GM12878 (cell line): ENCODE data around the gene CCR7. TPM values are rescaled to one million over a fixed set of nuclear protein-coding genes. Genes with fewer than 3 reads are reported as not detected.
A peak's percentile ranks its signal among the peaks of the same experiment; 100 is the strongest.

Source experiments
- ATF3 ChIP-seq: IDR thresholded peaks from 2 replicates; pipeline ENCODE4 v1.6.1; 2011; ENCODE audit warnings: low read depth, mild to moderate bottlenecking, low read length, moderate library complexity, borderline replicate concordance; ENCODE audit errors: extremely low read depth
- CBFB ChIP-seq: IDR thresholded peaks from 2 replicates; pipeline ENCODE4 v1.6.1; 2016; ENCODE audit warnings: antibody characterized with exemption, low read depth
- CHD4 ChIP-seq: fragments of 200-600 bp; sonication (generic); IDR thresholded peaks from 2 replicates; pipeline ENCODE4 v1.6.1; 2016; ENCODE audit warnings: mild to moderate bottlenecking
- CREM ChIP-seq: IDR thresholded peaks from 2 replicates; pipeline ENCODE4 v1.6.1; 2014; ENCODE audit warnings: antibody characterized with exemption, low read depth
- EGR1 ChIP-seq, 2 experiments: IDR thresholded peaks; 1 replicate in 1 of 2; 2 replicates in 1 of 2; pipeline ENCODE4 v1.6.1; 2011 to 2012; ENCODE audit warnings: low read depth in 2 of 2, low read length in 2 of 2, borderline replicate concordance in 1 of 2, mild to moderate bottlenecking in 1 of 2, moderate library complexity in 1 of 2
- EP300 ChIP-seq, 2 experiments: fragments of 150-350 bp in 1 of 2; IDR thresholded peaks; 2 replicates each; pipeline ENCODE4 v1.6.1; 2011 to 2012; ENCODE audit warnings: low read depth in 2 of 2, low read length in 2 of 2, borderline replicate concordance in 1 of 2, improper control_type of control experiment in 1 of 2, inconsistent platforms in 1 of 2; ENCODE audit not compliant: control insufficient read depth in 1 of 2
- HDAC6 ChIP-seq: fragments of 200-600 bp; sonication (generic); IDR thresholded peaks from one replicate; pipeline ENCODE4 v1.8.0; 2017; ENCODE audit warnings: antibody characterized with exemption; ENCODE audit not compliant: unreplicated experiment
- IRF4 ChIP-seq: IDR thresholded peaks from 2 replicates; pipeline ENCODE4 v1.6.1; 2011; ENCODE audit warnings: low read depth, low read length
- JUNB ChIP-seq: IDR thresholded peaks from 2 replicates; pipeline ENCODE4 v1.6.1; 2016; ENCODE audit warnings: antibody characterized with exemption, mild to moderate bottlenecking
- KDM1A ChIP-seq: fragments of 200-600 bp; sonication (generic); IDR thresholded peaks from 2 replicates; pipeline ENCODE4 v1.6.1; 2016; ENCODE audit warnings: borderline replicate concordance
- KLF5 ChIP-seq: fragments of 450-650 bp; IDR thresholded peaks from 2 replicates; pipeline ENCODE4 v1.6.1; 2014; ENCODE audit warnings: mild to moderate bottlenecking; ENCODE audit not compliant: partially characterized antibody
- MAX ChIP-seq: IDR thresholded peaks from 2 replicates; pipeline ENCODE4 v1.6.1; 2012; ENCODE audit warnings: low read depth, low read length, improper control_type of control experiment
- MEF2A ChIP-seq: IDR thresholded peaks from 2 replicates; pipeline ENCODE4 v1.6.1; 2011; ENCODE audit warnings: low read depth, mild to moderate bottlenecking, low read length, moderate library complexity; ENCODE audit not compliant: insufficient read depth
- NR2C1 ChIP-seq: fragments of 450-650 bp; IDR thresholded peaks from 2 replicates; pipeline ENCODE4 v1.6.1; 2017; ENCODE audit warnings: antibody characterized with exemption, mild to moderate bottlenecking, moderate library complexity
- NRF1 ChIP-seq: conservative IDR thresholded peaks from 2 replicates; pipeline ENCODE4 v1.6.1; 2011; ENCODE audit warnings: mild to moderate bottlenecking, low read depth, low read length, improper control_type of control experiment
- RFX5 ChIP-seq: IDR thresholded peaks from 2 replicates; pipeline ENCODE4 v1.6.1; 2011; ENCODE audit warnings: low read depth, low read length, improper control_type of control experiment
- RUNX3 ChIP-seq: IDR thresholded peaks from 2 replicates; pipeline ENCODE4 v1.6.1; 2012; ENCODE audit warnings: low read length, inconsistent platforms
- SP1 ChIP-seq: IDR thresholded peaks from one replicate; pipeline ENCODE4 v1.6.1; 2011; ENCODE audit warnings: low read depth, low read length
- SREBF1 ChIP-seq: IDR thresholded peaks from 2 replicates; pipeline ENCODE4 v1.6.1; 2012; ENCODE audit warnings: mild to moderate bottlenecking, low read length
- TBL1XR1 ChIP-seq: IDR thresholded peaks from 2 replicates; pipeline ENCODE4 v1.6.1; 2012; ENCODE audit warnings: low read depth, low read length, improper control_type of control experiment
- TCF3 ChIP-seq: IDR thresholded peaks from 2 replicates; pipeline ENCODE4 v1.6.1; 2012; ENCODE audit warnings: low read depth, mild to moderate bottlenecking, low read length, borderline replicate concordance; ENCODE audit not compliant: insufficient read depth
- YY1 ChIP-seq: IDR thresholded peaks from 2 replicates; pipeline ENCODE4 v1.6.1; 2011; ENCODE audit warnings: low read depth, mild to moderate bottlenecking, low read length
- ZNF274 ChIP-seq: IDR thresholded peaks from one replicate; pipeline ENCODE4 v1.8.0; 2011; ENCODE audit not compliant: insufficient read length, insufficient read depth
- polyA plus RNA-seq, 11 experiments: library from polyadenylated mRNA; depleted of rRNA in 4 of 11; unstranded in 6 of 11; stranded (reverse) in 5 of 11; fragments of >200 nt; fragmentation: Nextera tagmentation in 4 of 11; fragmentation: Illumina TruSeq in 1 of 11; extraction: Ambion mirVana in 4 of 11; extraction: Trizol in 1 of 11; gene quantifications; 1 replicate in 1 of 11; 2 replicates in 10 of 11; pipeline versions ENCODE4 v1.2.1 to v1.2.3, GENCODE V29; 2011 to 2016; ENCODE audit warnings: inconsistent platforms in 2 of 11, missing spikeins in 2 of 11, low read depth in 1 of 11
- total RNA-seq, 4 experiments: library from RNA; depleted of rRNA in 3 of 4; stranded (reverse); fragments of >200 nt in 3 of 4; fragmentation: Illumina TruSeq in 1 of 4; extraction: Trizol in 1 of 4; gene quantifications; 2 replicates each; pipeline versions ENCODE4 v1.2.1 to v1.2.3, GENCODE V29; 2013 to 2021
- TF ChIP-seq, protein P1 (sequence below): fragments of 450-650 bp; IDR thresholded peaks from 2 replicates; pipeline ENCODE4 v1.6.1; 2014; ENCODE audit warnings: mild to moderate bottlenecking
- TF ChIP-seq, protein P2 (sequence below), 3 experiments: IDR thresholded peaks in 2 of 3; conservative IDR thresholded peaks in 1 of 3; 2 replicates each; pipeline ENCODE4 v1.5.1; 2011; ENCODE audit warnings: low read depth in 3 of 3, low read length in 3 of 3, mild to moderate bottlenecking in 3 of 3, control low read depth in 2 of 3, moderate library complexity in 2 of 3, inconsistent platforms in 1 of 3, mixed read lengths in 1 of 3; ENCODE audit not compliant: control insufficient read depth in 2 of 3, insufficient read depth in 1 of 3; ENCODE audit errors: extremely low read depth in 1 of 3
- TF ChIP-seq, protein P3 (sequence below): IDR thresholded peaks from 2 replicates; pipeline ENCODE4 v1.6.1; 2011; ENCODE audit warnings: low read depth, low read length, improper control_type of control experiment, borderline replicate concordance

The CCR7 gene
- total and polyA plus RNA-seq, 10 of the 15 experiments (the other 5 are each of a cell fraction or from before 2014, with no cell fraction given) = 131 to 1,171 (median 260) TPM

DNA sequence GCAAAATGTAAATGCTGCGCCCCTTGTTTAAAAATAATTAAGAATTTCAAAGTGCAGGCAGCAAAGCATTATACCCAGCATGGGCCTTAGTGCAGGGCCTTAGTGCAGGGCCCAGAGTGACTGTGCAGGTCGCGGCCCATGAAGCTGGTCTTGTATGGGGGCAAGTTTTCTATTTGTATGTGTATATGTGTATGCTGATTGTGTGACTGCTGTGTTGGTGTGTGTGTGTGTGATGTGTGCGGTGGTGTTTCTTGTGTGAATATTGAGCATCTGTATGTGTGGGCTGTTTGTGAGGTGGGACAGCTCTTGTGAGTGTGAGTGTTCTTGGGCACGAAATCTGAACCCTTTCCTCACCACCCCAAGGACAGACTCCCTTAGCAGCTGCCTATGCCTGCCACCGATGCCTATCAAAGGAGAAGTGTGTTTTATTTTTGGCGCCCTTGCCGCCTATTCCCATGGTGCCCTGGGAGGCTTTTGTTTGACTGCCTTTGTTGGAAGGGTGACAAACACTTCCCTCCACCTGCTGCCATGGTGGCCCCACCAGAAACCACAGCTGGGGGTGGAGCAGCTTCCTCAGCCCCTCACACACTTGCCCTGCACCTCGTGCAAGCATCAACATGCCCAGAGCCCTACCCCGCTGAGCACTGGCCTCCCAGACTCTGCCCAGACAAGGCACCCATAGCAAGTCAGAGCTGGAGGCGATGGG, 18.0 kb downstream of the CCR7 start (continued):
- no peak for TF ChIP-seq CREM
- TF ChIP-seq RUNX3 = peak; percentile 90
- TF ChIP-seq YY1 = no peak
- TF ChIP-seq KDM1A = no peak
- no peak for TF ChIP-seq ZNF274
- no peak for TF ChIP-seq TBL1XR1
- TF ChIP-seq CHD4 = no peak
- no peak for TF ChIP-seq JUNB
- TF ChIP-seq, protein P1, sequence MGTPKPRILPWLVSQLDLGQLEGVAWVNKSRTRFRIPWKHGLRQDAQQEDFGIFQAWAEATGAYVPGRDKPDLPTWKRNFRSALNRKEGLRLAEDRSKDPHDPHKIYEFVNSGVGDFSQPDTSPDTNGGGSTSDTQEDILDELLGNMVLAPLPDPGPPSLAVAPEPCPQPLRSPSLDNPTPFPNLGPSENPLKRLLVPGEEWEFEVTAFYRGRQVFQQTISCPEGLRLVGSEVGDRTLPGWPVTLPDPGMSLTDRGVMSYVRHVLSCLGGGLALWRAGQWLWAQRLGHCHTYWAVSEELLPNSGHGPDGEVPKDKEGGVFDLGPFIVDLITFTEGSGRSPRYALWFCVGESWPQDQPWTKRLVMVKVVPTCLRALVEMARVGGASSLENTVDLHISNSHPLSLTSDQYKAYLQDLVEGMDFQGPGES = no peak
- no peak for TF ChIP-seq EGR1 (IDR thresholded peaks at IDR 0.05; ENCODE audit: borderline replicate concordance in 1 of 2, low read depth in 2 of 2, low read length in 2 of 2)
- no peak for TF ChIP-seq ATF3
- peak; percentile 44; the same call in 1 of the 2 replicates for TF ChIP-seq MAX
- TF ChIP-seq TCF3 = 0 out of 2 replicates have a peak, but pooled peaks have one; percentile 68
- no peak for TF ChIP-seq NR2C1
- no peak for TF ChIP-seq IRF4
- TF ChIP-seq EP300 (IDR thresholded peaks at IDR 0.05; ENCODE audit: borderline replicate concordance in 1 of 2, control insufficient read depth in 1 of 2, low read depth in 2 of 2, low read length in 2 of 2) = peak in 1 of 2 experiments; percentile 63; a peak in 1 of 4 replicates
- peak; percentile 41; the same call in 1 of the 2 replicates for TF ChIP-seq CBFB
- TF ChIP-seq SP1 = peak; percentile 6
- TF ChIP-seq HDAC6 = no peak
- TF ChIP-seq MEF2A = no peak
- no peak for TF ChIP-seq KLF5
- TF ChIP-seq RFX5 = no peak
- TF ChIP-seq SREBF1 = no peak
- TF ChIP-seq, protein P2, sequence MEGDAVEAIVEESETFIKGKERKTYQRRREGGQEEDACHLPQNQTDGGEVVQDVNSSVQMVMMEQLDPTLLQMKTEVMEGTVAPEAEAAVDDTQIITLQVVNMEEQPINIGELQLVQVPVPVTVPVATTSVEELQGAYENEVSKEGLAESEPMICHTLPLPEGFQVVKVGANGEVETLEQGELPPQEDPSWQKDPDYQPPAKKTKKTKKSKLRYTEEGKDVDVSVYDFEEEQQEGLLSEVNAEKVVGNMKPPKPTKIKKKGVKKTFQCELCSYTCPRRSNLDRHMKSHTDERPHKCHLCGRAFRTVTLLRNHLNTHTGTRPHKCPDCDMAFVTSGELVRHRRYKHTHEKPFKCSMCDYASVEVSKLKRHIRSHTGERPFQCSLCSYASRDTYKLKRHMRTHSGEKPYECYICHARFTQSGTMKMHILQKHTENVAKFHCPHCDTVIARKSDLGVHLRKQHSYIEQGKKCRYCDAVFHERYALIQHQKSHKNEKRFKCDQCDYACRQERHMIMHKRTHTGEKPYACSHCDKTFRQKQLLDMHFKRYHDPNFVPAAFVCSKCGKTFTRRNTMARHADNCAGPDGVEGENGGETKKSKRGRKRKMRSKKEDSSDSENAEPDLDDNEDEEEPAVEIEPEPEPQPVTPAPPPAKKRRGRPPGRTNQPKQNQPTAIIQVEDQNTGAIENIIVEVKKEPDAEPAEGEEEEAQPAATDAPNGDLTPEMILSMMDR (IDR thresholded peaks at IDR 0.05 in 2 of 3, conservative IDR thresholded peaks at IDR 0.05 in 1 of 3; ENCODE audit: control insufficient read depth in 2 of 3, extremely low read depth in 1 of 3, insufficient read depth in 1 of 3, low read depth in 3 of 3, low read length in 3 of 3) = no peak
- TF ChIP-seq, protein P3, sequence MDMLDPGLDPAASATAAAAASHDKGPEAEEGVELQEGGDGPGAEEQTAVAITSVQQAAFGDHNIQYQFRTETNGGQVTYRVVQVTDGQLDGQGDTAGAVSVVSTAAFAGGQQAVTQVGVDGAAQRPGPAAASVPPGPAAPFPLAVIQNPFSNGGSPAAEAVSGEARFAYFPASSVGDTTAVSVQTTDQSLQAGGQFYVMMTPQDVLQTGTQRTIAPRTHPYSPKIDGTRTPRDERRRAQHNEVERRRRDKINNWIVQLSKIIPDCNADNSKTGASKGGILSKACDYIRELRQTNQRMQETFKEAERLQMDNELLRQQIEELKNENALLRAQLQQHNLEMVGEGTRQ = no peak
- no peak for TF ChIP-seq NRF1
